K562 (cell line): Measurements from ENCODE around the gene ABAT. TPM values are rescaled to one million over a fixed set of nuclear protein-coding genes. Genes with fewer than 3 reads are reported as not detected.

Source experiments
- ATAC-seq: fragments of 200-7000 bp; cut with Tn5 transposase; 3 replicates; pipeline ENCODE4 v1.9.1; 2020; ENCODE audit warnings: moderate library complexity
- BruUV-seq: library from RNA; stranded (reverse); fragments of 400-500 nt; replicated peaks from 2 replicates; lab custom pipeline; 2021; lab: Mats Ljungman, UMichigan
- CTCF ChIA-PET: fragments of 300-600 bp; formaldehyde crosslinking; extraction: SDS; loops from one replicate; lab custom pipeline; 2021; ENCODE audit warnings: low intra/inter-chr PET ratio; lab: Yijun Ruan, JAX
- POLR2A ChIA-PET: fragments of 300-600, 350-650 bp; sonication (Branson Sonifier 250); formaldehyde crosslinking; extraction: SDS; loops from one replicate; lab custom pipeline; 2021; ENCODE audit warnings: antibody characterized with exemption, inconsistent platforms; lab: Yijun Ruan, JAX
- DNase-seq, 4 experiments: peaks; one replicate each; pipeline versions ENCODE4 v3.0.0 to v3.0.0-alpha.2; 2011 to 2018; ENCODE audit warnings: low spot score in 3 of 4, mixed read lengths in 3 of 4; ENCODE audit errors: extremely low read depth in 1 of 4
- FAIRE-seq: peaks from 2 replicates; lab custom pipeline; 2011; peaks lifted over from hg19 to GRCh38; lab: Jason Lieb, UNC
- H2AFZ ChIP-seq: 2 replicates; pipeline ENCODE4 v1.6.0; 2011; ENCODE audit warnings: low read depth, low read length, control low read depth, inconsistent platforms
- H3K27ac ChIP-seq: fragments of 200-600 bp; 3 replicates; pipeline ENCODE4 v1.8.0; 2011; ENCODE audit warnings: low read depth, mild to moderate bottlenecking, control low read depth, inconsistent platforms, low read length, moderate library complexity, mixed read lengths; ENCODE audit errors: extremely low read depth
- H3K27me3 ChIP-seq, 2 experiments: fragments of 300-600 bp in 1 of 2; 2 replicates in 1 of 2; 3 replicates in 1 of 2; pipeline versions ENCODE4 v1.6.0 to v1.8.0; 2011; ENCODE audit warnings: inconsistent platforms in 2 of 2, low read length in 2 of 2, mild to moderate bottlenecking in 1 of 2, mixed read lengths in 1 of 2, moderate library complexity in 1 of 2; ENCODE audit not compliant: control insufficient read depth in 2 of 2, insufficient read depth in 2 of 2
- H3K36me3 ChIP-seq: fragments of 300-600 bp; 3 replicates; pipeline ENCODE4 v1.8.0; 2011; ENCODE audit warnings: mild to moderate bottlenecking, low read length, inconsistent platforms; ENCODE audit not compliant: control insufficient read depth, insufficient read depth
- H3K4me1 ChIP-seq, 2 experiments: fragments of 200-600 bp in 1 of 2; replicated peaks in 1 of 2; 2 replicates in 1 of 2; 3 replicates in 1 of 2; pipeline versions ENCODE4 v1.5.1 to v1.8.0; 2011; ENCODE audit warnings: inconsistent platforms in 2 of 2, low read length in 2 of 2, mild to moderate bottlenecking in 1 of 2, mixed read lengths in 1 of 2, moderate library complexity in 1 of 2; ENCODE audit not compliant: control insufficient read depth in 2 of 2, insufficient read depth in 2 of 2
- H3K4me2 ChIP-seq: 2 replicates; pipeline ENCODE4 v1.6.1; 2011; ENCODE audit warnings: low read length, control low read depth, inconsistent platforms, mixed read lengths; ENCODE audit not compliant: insufficient read depth
- H3K4me3 ChIP-seq: fragments of 200-600 bp; sonication (generic), shearing (Covaris generic); 2 replicates; pipeline ENCODE4 v1.5.1; 2016; ENCODE audit warnings: control low read depth, inconsistent platforms
- H3K79me2 ChIP-seq: fragments of 200-600 bp; 3 replicates; pipeline ENCODE4 v1.8.0; 2011; ENCODE audit warnings: low read length, inconsistent platforms; ENCODE audit not compliant: control insufficient read depth, insufficient read depth
- H3K9ac ChIP-seq, 2 experiments: 2 replicates each; pipeline versions ENCODE4 v1.6.0 to v1.6.1; 2011; ENCODE audit warnings: low read depth in 2 of 2, low read length in 2 of 2, control low read depth in 1 of 2, inconsistent platforms in 1 of 2, mild to moderate bottlenecking in 1 of 2, mixed read lengths in 1 of 2; ENCODE audit not compliant: insufficient read depth in 1 of 2
- H3K9me1 ChIP-seq: one replicate; pipeline ENCODE4 v1.6.0; 2011; ENCODE audit warnings: inconsistent platforms, mild to moderate bottlenecking, low read length, moderate library complexity; ENCODE audit not compliant: control insufficient read depth, insufficient read depth
- H3K9me3 ChIP-seq: replicated peaks from 2 replicates; pipeline ENCODE4 v1.5.1; 2011; ENCODE audit warnings: low read depth, low read length, inconsistent platforms; ENCODE audit not compliant: control insufficient read depth, insufficient read depth
- H4K20me1 ChIP-seq: replicated peaks from 2 replicates; pipeline ENCODE4 v1.6.1; 2011; ENCODE audit warnings: low read length, inconsistent platforms, mixed read lengths; ENCODE audit not compliant: control insufficient read depth, insufficient read depth
- MAFK ChIP-seq: IDR thresholded peaks from 2 replicates; pipeline ENCODE4 v1.6.1; 2011; ENCODE audit warnings: low read length, improper control_type of control experiment
- MAX ChIP-seq: sonication (generic); formaldehyde crosslinking; IDR thresholded peaks from 2 replicates; pipeline ENCODE4 v1.9.0; 2022; ENCODE audit warnings: mild to moderate bottlenecking, missing genetic modification reagents
- RCOR1 ChIP-seq, 2 experiments: IDR thresholded peaks; 2 replicates each; pipeline ENCODE4 v1.6.1; 2012; ENCODE audit warnings: low read depth in 2 of 2, low read length in 2 of 2, borderline replicate concordance in 1 of 2, improper control_type of control experiment in 1 of 2
- RFX7 ChIP-seq: fragments of 250-450 bp; sonication (Bioruptor Pico); IDR thresholded peaks from 2 replicates; pipeline ENCODE4 v1.5.1; 2021; ENCODE audit warnings: mild to moderate bottlenecking
- TAF7 ChIP-seq: fragments of 450-650 bp; IDR thresholded peaks from 2 replicates; pipeline ENCODE4 v1.6.1; 2016; ENCODE audit warnings: missing genetic modification characterization, missing compliant biosample characterization
- ZNF224 ChIP-seq: sonication (generic); formaldehyde crosslinking; IDR thresholded peaks from 2 replicates; pipeline ENCODE4 v1.8.0; 2022; ENCODE audit warnings: mild to moderate bottlenecking, missing genetic modification reagents
- ZNF785 ChIP-seq: fragments of 250-450 bp; sonication (Bioruptor Pico); IDR thresholded peaks from 2 replicates; pipeline ENCODE4 v1.4.0; 2020; ENCODE audit warnings: mild to moderate bottlenecking
- WGBS: fragments of 100-300 bp; shearing (Covaris generic); methylation state at CpG from one replicate; pipeline ENCODE4 v1.1.6; 2016; ENCODE audit warnings: low coverage, mixed read lengths; ENCODE audit not compliant: insufficient coverage; ENCODE audit errors: missing lambda C conversion rate; 5-methylcytosine and 5-hydroxymethylcytosine counted together
- in situ Hi-C: fragments of 300-500 bp; cut with MboI; formaldehyde crosslinking; loops from 4 replicates; pipeline ENCODE4 v1.15.0; 2018; ENCODE audit warnings: inconsistent platforms, mixed read lengths
- intact Hi-C: fragments of 100-400 bp; cut with micrococcal nuclease; formaldehyde crosslinking; loops from 2 replicates; pipeline ENCODE4 v1.14.2; 2022
- polyA plus RNA-seq, 8 experiments: library from polyadenylated mRNA; depleted of rRNA in 4 of 8; stranded (reverse) in 5 of 8; unstranded in 3 of 8; fragments of >200 nt; fragmentation: Nextera tagmentation in 2 of 8; fragmentation: Illumina TruSeq in 1 of 8; extraction: Ambion mirVana in 2 of 8; extraction: Trizol in 1 of 8; gene quantifications; 2 replicates each; pipeline versions ENCODE4 v1.2.1 to v1.2.3, GENCODE V29; 2011 to 2014; ENCODE audit warnings: inconsistent platforms in 1 of 8, missing spikeins in 1 of 8
- total RNA-seq, 7 experiments: library from RNA; depleted of rRNA in 6 of 7; stranded (reverse); fragments of >200 nt in 6 of 7; fragmentation: Illumina TruSeq in 2 of 7; extraction: Trizol in 2 of 7; gene quantifications; 2 replicates each; pipeline versions ENCODE4 v1.2.1 to v1.2.3, GENCODE V29; 2011 to 2021; ENCODE audit warnings: low replicate concordance in 1 of 7
- TF ChIP-seq, protein P1 (sequence below): fragments of 450-650 bp; IDR thresholded peaks from 2 replicates; pipeline ENCODE4 v1.7.0; 2016; ENCODE audit warnings: borderline replicate concordance
- TF ChIP-seq, protein P2 (sequence below): fragments of 250-450 bp; sonication (Bioruptor Pico); IDR thresholded peaks from 2 replicates; pipeline ENCODE4 v1.8.0; 2022; ENCODE audit warnings: inconsistent platforms, mild to moderate bottlenecking, moderate library complexity, borderline replicate concordance

ABAT gene
- total and polyA plus RNA-seq, 9 of the 15 experiments (the other 6 are each of a cell fraction or from before 2014, with no cell fraction given): 0.01 to 0.49 (median 0.10) TPM

GRCh38 chr16:8729779-8730334 lies 55.4 kb downstream of the ABAT start:
- Histone ChIP-seq H3K9me1 (no peaks in the 10 kb centered on the region), H3K4me1 (no peaks in the 10 kb centered on the region; a peak in 1 of 5 replicates), H3K36me3 (no peaks in the 10 kb centered on the region), H3K27me3 (peaks cover 10 to 24% of the 10 kb centered on the region in 2 experiments; a peak in 4 of 5 replicates), H3K9ac (no peak overlapping the region), H3K9me3 (no peaks in the 10 kb centered on the region), H2AFZ (no peak overlapping the region), H4K20me1 (no peaks in the 10 kb centered on the region), H3K4me2 (no peak overlapping the region), H3K4me3 (no peak overlapping the region), H3K79me2 (no peaks in the 10 kb centered on the region), H3K27ac (no peak overlapping the region)
- ChIA-PET CTCF (no interaction called here), POLR2A (interaction anchor here (1.0 kb wide), 2 partner anchors 9 to 16 kb away, joined by 3 read pairs; no protein-coding TSS in a partner anchor)
- BruUV-seq: no TSS peak
- WGBS: under 1% methylated on average over 8 of the region's 8 CpGs
- intact Hi-C loops (no loop called here), in situ Hi-C loops (no loop called here)
- ATAC-seq (no peak), FAIRE-seq (no peak), DNase-seq (no peak)
- TF ChIP-seq, protein P1, sequence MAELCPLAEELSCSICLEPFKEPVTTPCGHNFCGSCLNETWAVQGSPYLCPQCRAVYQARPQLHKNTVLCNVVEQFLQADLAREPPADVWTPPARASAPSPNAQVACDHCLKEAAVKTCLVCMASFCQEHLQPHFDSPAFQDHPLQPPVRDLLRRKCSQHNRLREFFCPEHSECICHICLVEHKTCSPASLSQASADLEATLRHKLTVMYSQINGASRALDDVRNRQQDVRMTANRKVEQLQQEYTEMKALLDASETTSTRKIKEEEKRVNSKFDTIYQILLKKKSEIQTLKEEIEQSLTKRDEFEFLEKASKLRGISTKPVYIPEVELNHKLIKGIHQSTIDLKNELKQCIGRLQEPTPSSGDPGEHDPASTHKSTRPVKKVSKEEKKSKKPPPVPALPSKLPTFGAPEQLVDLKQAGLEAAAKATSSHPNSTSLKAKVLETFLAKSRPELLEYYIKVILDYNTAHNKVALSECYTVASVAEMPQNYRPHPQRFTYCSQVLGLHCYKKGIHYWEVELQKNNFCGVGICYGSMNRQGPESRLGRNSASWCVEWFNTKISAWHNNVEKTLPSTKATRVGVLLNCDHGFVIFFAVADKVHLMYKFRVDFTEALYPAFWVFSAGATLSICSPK: no peak

GRCh38 chr16:8730335-8730915 lies 56.0 kb downstream of the ABAT start:
- no peaks in the 10 kb centered on the region; a peak in 1 of 5 replicates for H3K4me1 ChIP-seq
- FAIRE-seq (no peak), DNase-seq (no peak)
- TF ChIP-seq MAX (CRISPR knock-in tag) (no peak), RCOR1 (IDR thresholded peaks at IDR 0.05; ENCODE audit: borderline replicate concordance in 1 of 2, low read depth in 2 of 2, low read length in 2 of 2) (no peak), RFX7 (CRISPR knock-in tag) (no peak), TAF7 (tag) (no peak), ZNF224 (no peak), MAFK (no peak), ZNF785 (CRISPR knock-in tag) (no peak)
- TF ChIP-seq, protein P2, sequence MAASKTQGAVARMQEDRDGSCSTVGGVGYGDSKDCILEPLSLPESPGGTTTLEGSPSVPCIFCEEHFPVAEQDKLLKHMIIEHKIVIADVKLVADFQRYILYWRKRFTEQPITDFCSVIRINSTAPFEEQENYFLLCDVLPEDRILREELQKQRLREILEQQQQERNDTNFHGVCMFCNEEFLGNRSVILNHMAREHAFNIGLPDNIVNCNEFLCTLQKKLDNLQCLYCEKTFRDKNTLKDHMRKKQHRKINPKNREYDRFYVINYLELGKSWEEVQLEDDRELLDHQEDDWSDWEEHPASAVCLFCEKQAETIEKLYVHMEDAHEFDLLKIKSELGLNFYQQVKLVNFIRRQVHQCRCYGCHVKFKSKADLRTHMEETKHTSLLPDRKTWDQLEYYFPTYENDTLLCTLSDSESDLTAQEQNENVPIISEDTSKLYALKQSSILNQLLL (CRISPR knock-in tag): no peak

More at GRCh38 chr16:8730335-8730915, 56.0 kb downstream of the ABAT start:
- no peak overlapping the region for H2AFZ ChIP-seq
- no peak for ATAC-seq
- no peaks in the 10 kb centered on the region for H4K20me1 ChIP-seq
- H3K4me3 ChIP-seq: no peak overlapping the region
- peaks cover 10 to 26% of the 10 kb centered on the region in 2 experiments; a peak in 4 of 5 replicates for H3K27me3 ChIP-seq
- H3K9me3 ChIP-seq: no peaks in the 10 kb centered on the region
- no peak overlapping the region for H3K9ac ChIP-seq
- 0% methylated on average over 8 of the region's 8 CpGs for WGBS
- no TSS peak for BruUV-seq
- no peaks in the 10 kb centered on the region for H3K9me1 ChIP-seq
- intact Hi-C loops (no loop called here), in situ Hi-C loops (no loop called here)
- no peak overlapping the region for H3K4me2 ChIP-seq
- no peak overlapping the region for H3K27ac ChIP-seq
- CTCF ChIA-PET: no interaction called here
- H3K36me3 ChIP-seq: no peaks in the 10 kb centered on the region
- POLR2A ChIA-PET: interaction anchor here (1.0 kb wide), 1 partner anchor 16 kb away, joined by 3 read pairs; no protein-coding TSS in a partner anchor
- H3K79me2 ChIP-seq: no peaks in the 10 kb centered on the region
